Hematopoietic multipotent progenitor cell treated with erythropoietin and hydrocortisone succinate and interleukin-3 and kit ligand, for 8 days (in vitro differentiated cells): ENCODE data around the gene KCNAB3.

Source experiments
- DNase-seq: peaks from one replicate; pipeline ENCODE4 v3.0.0-alpha.2; 2015

KCNAB3 gene

DNA sequence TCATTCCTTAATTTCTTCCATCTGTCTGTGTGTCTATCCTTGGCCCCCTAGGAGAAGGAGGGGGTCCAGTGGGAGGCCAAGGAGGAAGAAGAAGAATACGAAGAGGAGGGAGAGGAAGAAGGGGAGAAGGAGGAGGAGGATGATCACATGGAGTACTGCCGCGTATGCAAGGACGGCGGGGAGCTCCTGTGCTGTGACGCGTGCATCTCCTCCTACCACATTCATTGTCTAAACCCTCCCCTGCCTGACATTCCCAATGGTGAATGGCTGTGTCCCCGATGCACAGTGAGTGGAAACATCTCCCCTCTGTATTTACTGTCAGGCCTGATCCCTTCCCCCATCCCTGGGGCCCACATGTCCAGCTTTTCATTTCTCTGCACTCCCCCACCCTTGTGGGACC is 34.8 kb downstream of the KCNAB3 start:
- no peak for DNase-seq

DNA sequence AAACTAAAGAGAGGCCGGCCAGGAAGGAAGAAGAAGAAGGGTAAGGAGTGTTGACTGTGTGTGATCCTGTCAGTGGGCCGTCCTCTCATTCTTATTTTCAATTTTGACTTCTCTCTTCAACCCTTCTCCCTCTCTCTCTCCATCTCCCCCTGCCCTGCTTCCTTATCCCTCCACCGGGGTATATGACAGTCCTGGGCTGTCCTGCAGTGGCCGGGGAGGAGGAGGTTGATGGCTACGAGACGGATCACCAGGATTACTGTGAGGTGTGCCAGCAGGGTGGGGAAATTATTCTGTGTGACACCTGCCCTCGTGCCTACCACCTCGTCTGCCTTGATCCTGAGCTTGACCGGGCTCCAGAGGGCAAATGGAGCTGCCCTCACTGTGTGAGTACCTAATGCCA is 35.4 kb downstream of the KCNAB3 start:
- DNase-seq: no peak

DNA sequence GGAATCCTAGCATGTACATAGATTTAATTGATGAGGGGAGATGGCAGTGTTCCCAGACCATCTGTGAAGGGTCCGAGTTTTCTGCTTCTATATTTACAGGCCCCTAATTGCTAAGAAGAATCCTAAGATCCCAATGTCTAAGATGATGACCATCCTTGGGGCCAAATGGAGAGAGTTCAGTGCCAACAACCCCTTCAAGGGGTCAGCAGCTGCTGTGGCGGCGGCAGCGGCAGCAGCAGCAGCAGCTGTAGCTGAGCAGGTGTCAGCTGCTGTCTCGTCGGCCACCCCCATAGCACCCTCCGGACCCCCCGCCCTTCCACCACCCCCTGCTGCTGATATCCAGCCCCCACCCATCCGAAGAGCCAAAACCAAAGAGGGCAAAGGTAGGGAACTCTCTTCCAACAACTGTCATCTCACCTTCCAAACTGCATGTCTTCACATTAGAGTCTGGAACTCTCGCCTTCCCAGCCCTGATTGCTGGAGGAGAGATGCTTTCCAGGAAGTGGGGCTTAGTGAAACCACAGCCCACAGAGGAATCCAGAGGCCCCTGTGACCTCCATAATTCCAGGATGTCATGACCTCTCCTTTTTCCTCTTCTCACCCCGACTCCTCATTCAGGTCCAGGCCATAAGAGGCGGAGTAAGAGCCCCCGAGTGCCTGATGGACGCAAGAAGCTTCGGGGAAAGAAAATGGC is 36.3 kb downstream of the KCNAB3 start:
- DNase-seq: no peak

DNA sequence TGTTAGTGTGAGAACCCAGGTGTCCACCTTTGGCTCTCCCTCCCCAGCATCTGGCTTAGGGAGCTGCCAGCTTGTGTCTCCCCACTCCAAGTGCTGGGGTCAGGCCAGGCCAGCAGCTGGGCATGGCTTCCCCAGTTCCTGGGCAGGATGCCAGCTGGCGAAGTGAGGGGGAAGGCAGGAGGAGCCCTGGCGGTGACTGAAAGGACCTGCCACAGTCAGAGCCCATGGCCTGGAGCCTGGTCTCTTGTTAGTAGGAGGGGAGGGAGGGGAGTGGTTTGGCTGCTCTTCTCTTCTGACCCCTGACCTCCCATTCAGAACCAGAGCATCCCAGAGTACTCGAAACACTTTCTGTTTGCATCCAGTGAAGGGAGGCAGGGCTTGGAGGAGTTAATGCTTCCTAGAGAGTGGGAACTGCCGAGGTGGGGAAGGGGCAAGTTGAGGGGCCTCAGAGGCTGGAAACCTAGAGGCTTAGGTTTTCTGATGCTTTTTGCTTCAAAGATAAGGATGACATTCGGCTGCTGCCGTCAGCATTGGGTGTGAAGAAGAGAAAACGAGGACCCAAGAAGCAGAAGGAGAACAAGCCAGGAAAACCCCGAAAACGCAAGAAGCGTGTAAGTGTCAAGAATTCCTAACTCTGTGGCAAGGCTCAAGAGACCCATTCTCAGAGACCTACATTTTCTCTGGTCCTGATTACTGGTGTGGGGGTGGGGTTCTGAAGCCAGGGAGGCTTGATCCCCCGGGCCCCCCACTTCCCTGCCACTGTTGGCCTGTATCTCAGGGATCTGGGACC is 40.3 kb downstream of the KCNAB3 start:
- peak; percentile 97 for DNase-seq

DNA sequence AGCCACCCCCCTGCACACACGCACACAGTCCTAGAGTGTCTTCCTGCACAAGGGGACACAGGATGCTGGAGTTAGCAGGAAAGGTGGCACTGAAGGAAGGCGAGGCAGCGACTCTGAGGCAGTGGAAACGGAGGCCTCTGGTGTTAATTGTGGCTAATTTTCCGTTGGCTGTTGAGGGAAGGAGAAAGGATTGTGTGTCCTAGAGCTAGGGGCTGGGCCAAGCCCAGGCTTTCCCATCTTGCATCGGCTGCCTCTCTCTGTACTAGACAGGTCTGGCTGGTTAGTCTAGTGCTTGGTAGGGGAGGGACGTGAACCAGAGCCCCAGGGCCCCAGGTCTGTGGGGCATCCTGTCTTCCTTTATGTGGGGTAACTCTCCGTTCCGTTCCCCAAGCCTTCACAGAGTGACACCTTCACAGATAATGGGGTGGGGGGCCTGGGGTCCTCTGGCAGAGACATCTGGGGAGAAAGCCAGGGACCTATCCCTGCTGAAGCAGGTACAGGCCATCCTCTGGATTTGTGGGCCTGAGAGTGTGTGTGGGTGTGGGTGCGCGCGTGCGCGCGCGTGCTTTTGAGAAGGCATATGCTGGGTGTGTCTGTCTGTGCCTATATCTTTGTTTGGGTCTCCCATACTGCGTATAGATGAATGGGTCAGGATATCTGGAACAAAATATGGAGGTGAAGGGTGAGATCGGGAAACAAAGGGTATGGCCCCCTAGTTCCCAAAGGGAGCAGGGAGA is 41.3 kb downstream of the KCNAB3 start, which contains the start of gene CHD3:
Gene CHD3, plus strand, starts transcription at position 606 of the 737 bp plus-strand sequence. CDS start 212 bp downstream, outside the sequence.
- DNase-seq: peak; percentile 17

DNA sequence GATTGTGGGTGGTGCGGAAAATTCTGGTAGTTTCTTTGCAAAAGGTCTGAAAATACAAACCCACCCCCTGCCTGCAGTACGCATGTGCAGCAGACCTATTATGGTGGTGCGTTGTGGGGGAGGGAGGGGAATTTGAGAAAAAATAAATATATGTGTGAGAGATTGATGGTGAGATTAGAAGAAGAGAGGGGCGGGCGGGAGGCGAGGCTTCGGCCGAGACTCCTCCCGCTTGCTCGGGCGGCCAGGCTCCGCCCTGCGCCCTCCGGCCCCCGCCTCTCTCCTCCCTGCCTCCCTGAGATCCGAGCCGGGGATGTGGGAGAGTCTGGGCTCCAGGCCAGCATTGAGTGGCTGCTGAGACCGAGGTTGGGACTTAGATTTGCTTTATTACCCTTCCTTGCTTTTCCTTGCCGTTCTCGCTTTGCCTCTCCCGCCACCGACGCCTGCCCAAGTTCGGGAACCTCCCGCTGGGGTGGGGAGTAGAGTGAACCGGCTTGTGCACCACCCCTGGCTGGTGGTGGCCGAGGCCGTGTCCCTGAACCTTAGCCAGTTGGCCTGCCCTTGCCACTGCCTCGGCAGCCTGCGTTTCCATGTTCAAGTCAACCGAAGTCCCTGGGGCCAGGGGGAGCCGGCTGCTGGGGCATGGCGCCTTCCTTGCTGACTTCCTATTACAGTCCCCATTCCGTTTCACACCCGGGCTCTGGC is 42.0 kb downstream of the KCNAB3 start:
- peak; percentile 95 for DNase-seq

DNA sequence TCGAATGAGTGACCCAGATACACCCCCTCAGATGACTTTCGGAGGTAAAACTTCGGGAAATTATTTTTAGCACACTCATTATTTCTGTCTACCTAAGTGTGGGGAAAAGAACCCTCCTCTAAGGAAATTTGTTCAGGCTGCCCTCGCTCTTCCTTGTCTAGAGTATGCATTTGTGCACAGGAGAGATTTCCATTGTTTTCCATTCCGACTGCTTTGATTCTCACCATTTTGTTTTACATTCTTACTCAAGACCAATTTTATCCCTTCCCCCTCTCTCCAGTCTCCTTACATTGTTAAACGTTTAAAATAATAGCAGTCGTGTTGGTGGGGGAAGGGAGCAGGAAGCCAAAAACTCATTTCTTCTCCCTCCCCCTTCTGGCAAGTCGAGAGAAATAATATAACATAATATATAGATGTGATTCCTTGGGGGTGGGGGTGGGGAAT is 42.6 kb downstream of the KCNAB3 start:
- no peak for DNase-seq

DNA sequence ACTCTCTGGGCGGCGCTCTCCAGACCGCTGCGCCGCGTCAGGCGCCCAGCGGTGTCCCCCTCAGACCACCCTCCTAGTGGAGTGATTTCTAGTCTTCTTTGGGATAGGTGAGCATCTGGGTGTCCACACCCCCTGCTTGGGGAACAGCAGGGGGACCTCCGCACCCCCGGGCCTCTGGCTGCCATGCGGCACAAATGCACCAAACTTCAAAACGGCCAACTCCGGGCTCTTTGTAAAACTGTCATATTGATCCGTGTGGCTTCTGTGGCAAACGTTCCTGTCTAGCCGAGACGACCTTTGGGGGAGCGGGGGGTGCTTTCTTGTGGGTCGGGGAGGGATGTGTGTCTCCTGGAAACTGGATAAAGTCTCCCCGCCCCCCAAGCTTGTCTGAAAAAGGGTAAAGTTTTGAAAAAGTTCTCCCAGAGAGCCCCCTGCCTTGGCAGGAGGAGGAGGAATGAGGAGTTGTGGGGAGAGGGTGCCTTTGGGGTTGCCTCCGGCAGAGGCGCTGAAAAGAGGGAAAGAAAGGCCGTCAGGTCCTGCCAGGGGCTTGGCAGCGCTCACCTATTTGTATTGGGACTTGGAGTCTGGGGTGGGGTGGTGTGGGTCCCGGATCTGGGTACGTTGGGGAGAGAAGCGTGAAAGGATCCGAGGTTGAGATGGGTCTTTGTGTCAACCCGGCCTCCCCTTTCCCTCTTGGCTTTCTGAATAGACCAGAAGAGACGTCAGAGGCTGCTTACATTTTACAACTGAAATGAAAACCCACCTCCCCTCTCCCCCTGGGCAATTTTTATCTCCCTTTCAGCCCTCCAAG is 43.2 kb downstream of the KCNAB3 start:
- peak; percentile 52 for DNase-seq

DNA sequence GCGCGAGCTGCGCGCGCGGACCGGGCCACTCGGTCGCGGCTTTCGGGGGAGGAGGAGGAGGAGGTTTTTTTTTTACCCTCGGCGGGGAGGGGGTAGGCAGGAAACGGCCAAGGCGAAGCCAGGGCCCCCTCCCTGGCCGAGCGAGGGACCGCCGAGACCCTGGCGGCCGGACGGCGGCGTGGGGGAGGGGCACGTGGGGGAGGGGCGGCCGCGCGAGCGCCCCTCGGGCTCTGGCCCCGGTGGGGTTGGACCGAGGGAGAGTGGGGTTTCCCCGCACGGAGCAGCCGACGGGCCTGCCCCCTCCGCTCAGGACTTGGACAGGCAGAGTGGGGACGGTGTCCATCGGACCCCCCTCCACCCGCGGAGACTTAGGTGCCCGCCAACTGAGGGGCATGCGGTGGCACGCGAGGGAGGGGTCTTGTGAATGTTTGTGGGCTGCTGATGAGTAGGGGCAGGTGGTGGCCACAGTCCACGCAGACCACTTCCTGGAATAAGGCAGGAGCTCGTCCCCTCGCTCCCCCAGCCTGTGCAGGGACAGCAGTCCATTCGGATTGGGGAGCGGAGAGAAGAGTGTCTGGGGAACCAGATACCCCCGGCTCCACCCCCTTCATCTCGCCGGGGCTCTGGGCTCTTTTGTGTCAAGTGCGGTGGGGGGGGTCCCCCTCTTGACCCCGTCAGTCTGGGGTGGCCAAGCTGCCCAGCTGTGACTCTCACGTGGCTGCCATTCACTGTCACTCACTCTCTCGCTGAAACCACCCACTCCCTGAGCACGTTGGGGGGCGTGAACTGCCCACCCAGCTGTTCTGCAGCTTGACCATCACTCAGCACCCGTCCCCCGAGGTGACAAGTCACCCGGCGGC is 44.1 kb downstream of the KCNAB3 start:
- peak; percentile 60 for DNase-seq

DNA sequence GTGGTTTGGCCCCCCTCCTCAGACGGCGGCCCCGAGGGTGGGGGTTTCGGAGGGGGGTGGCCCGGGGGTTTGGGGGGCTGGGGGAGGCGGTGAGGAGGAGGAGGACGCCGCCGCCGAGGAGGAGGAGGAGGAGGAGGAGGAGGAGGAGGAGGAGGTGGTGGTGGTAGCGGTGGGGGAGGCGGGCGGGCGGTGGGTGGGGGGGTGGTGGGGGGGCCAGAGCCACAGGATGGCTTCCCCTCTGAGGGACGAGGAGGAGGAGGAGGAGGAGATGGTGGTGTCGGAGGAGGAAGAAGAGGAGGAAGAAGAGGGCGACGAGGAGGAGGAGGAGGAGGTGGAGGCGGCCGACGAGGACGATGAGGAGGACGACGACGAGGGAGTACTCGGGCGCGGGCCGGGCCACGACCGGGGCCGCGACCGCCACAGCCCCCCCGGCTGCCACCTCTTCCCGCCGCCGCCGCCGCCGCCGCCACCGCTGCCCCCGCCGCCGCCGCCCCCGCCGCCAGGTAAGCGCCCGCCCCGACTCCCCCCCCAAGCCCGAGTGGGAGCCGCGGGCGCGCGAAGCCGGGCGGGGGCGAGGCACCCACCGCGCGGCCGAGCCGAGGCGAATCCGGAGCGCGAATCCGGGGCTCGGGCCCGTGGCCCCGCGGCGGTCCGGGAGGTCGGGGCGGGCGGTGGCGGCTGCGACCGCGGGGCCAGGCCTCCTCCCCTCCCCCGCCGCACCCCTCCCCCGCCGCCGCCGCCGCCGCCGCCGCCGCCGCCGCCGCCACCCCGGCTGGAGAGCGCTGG is 44.9 kb downstream of the KCNAB3 start:
- no peak for DNase-seq

DNA sequence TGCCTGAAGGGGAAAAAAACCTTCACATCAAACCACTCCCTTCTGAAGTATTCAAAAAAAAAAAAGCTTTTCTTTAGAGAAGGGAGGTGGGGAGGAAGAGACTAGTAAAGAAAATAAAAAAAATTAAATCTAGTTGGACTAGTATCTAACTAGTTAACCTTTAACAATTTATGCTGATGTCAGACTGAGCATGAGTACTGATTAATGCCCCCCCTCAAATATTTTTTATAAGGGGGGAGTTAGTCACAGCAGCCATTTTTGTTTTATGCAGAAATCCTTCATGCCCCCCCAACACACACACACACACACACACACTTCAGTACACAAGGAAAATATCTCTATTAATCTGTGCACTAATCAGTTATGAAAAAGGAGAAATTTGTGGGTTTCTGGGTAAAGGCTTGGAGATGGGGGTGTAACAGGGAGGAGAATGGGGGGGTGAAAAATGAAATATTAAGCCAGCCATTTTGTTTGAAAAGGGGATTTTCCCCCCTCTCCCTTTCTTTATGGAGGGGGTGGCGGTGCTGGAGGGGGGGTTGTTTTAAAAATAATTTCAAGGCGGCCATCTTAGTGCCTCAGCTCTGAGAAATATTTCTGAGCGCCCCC is 45.8 kb downstream of the KCNAB3 start:
- DNase-seq: peak; percentile 48

DNA sequence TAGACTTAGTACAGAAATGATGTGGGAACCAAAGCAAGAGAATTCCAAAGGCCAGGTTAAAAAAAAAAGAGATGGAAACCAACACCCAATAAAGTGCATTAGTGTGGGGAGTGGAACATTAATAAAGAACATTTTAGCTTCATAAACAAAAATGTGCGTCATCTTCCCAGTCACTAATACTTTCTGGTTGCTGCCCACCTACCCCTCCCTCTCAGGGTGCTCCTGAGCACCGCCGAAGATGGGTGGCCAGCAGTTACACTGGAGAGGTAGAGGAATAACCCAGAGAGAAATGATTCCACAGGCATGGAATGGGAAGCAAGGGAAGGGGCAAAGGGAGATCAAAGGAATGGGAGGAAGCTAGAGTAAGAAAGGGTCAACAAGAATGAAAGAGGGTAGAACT is 47.0 kb downstream of the KCNAB3 start:
- DNase-seq: no peak

DNA sequence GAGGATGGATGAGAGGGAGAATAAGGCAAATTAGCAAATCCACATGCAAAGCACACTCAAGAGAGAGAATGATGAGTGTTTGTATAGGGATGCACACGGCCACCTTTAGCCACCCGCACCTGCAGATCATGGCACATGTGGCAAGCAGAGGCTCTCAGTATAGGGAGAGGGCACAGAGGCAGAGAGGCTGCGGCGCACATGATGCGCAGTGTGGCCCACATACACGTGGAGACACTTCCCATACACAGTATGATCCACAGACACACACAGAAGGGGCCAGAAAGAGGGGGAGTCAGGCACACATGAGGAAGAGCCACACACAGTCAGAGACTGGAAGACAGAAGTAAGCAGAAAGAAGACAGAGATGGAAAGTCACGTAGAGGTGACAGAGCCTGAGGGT is 47.6 kb downstream of the KCNAB3 start:
- DNase-seq: no peak

DNA sequence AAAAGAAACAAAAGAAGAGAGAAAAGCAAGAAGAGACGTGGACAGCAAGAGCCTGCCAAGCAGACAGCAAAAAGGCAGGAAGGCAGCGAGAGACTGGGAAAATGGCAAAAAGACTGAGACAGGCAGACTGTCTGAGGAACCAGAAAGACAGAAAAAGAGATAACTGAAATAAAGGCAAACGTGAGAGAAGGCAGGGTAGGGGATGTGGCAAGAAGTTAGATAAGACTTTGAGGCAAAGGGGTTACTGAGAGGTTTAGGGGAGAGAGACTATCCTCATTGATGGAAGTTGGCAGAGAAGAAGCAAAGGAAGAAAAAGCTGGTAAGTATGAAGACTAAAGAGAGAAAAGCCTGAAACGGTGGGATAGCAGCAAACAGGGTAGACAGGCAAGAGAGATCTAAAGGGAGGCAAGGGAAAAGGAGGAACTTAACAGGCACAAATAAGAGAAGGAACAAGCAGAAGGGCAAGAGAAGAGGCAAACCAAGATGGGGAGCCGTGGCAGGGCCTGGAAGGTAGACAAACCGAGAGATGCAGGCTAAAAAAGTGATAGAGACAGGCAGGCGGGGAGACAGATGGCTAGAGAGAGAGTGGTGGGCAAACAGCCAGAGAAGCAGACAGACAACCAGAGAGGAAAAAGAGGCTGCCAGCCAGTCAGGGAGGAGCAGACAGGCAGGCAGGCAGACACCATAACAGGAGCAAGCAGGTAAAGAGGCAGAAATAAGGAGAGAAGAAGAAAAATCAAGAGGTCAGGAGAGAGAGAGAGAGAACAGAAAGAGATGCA is 48.2 kb downstream of the KCNAB3 start:
- peak; percentile 63 for DNase-seq

DNA sequence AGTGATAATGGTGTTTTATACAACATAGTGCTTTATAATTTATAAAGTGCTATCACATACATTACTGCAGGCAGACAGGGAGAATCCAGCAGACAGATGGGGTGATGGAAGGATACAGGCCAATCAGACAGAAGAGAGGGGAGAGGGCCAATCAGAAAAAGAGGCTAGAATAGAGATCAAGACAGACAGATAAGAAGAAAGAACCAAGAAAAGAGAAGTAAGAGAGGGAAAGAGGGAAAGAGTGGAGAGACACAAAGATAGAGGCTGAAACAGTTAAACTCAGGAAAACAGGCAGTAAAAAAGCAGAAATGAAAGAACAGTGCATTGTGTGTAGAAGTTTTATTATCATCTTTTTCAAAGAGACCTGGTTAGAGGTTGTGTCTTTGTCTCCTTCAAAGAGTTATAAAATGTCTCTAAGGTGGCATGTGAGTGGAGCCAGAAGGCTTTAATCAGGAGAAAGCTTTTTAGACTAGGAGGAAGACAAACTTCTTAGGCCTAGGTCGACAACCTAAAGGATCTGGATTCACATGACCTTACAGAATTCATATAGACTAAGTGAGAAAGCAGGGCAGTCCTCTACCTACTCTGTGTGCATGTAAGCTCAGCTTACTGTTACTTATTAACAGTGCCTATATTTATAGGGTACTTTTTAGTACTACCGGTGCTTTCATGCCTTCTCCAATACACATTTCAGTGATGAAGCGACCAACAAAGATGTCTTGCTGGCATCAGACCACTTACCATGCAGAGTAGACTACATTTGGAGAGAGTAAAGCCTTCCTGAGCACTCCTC is 49.4 kb downstream of the KCNAB3 start:
- peak; percentile 29 for DNase-seq

DNA sequence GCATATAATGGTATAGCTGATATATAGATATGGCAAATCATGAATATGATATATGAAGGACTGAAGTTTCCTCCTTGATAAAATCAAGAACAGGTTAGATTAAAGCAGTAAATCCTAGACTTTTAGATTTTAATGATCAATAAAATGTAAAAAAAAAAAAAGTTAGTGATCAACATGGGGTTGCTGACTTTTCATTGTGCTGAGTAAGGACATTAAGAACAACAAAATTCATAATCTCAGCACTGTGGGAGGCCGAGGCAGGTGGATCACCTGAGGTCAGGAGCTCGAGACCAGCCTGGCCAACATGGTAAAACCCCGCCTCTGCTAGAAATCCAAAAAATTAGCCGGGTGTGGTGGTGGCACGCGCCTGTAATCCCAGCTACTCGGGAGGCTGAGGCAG is 51.4 kb downstream of the KCNAB3 start:
- no peak for DNase-seq

DNA sequence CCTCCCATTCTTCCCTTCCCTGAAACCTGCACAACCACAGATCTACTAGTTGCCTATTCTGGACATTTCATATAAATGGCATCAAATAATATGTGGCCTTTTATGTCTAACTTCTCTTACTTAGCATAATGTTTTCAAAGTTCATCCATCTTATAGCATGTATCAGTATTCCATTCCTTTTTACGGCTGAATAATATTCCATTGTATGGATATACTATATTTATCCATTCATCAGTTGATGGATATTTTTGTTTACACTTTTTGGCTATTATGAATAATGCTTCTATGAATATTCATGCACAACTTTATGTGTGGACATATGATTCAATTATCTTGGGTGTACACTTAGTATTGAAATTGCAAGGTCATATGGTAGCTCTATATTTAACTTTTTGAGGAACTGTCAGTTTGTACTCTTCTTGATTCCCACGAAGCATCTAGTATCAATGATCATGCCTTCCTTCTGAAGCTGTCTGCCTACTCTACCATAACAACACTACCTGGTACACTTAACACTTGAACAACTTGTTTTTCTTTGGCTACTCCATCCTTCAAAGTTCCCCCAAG is 53.8 kb downstream of the KCNAB3 start:
- no peak for DNase-seq

DNA sequence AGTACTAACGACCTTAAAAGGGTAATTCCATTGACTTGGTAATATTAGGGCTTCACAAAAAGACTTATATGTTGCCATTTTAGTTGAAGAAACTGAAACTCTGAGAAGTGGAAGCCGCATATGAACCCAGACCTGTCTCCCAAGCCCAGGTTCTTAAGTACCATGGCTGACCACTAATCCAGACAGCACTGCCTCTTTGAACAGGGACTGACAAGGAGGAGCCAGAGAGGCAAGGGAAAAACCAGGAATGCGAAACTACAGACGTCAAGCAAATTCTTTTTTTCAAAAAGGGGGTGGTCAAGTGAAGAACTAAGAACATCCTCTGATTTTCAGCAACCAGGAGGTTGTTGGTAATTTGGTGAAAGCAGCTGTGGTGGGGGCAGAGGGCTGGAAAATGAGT is 56.6 kb downstream of the KCNAB3 start:
- no peak for DNase-seq
